Regular cardiac myocyte (primary cell): ENCODE measurements around the gene BLOC1S3. TPM values are rescaled to one million over a fixed set of nuclear protein-coding genes. Genes with fewer than 3 reads are reported as not detected.

Experiments
- total RNA-seq: library from RNA; depleted of rRNA; stranded (reverse); fragments of >200 nt; gene quantifications from 2 replicates; pipeline ENCODE4 v1.2.3, GENCODE V29; 2014

BLOC1S3 gene
- total RNA-seq = 3.8 and 4.5 TPM in 2 replicates

DNA sequence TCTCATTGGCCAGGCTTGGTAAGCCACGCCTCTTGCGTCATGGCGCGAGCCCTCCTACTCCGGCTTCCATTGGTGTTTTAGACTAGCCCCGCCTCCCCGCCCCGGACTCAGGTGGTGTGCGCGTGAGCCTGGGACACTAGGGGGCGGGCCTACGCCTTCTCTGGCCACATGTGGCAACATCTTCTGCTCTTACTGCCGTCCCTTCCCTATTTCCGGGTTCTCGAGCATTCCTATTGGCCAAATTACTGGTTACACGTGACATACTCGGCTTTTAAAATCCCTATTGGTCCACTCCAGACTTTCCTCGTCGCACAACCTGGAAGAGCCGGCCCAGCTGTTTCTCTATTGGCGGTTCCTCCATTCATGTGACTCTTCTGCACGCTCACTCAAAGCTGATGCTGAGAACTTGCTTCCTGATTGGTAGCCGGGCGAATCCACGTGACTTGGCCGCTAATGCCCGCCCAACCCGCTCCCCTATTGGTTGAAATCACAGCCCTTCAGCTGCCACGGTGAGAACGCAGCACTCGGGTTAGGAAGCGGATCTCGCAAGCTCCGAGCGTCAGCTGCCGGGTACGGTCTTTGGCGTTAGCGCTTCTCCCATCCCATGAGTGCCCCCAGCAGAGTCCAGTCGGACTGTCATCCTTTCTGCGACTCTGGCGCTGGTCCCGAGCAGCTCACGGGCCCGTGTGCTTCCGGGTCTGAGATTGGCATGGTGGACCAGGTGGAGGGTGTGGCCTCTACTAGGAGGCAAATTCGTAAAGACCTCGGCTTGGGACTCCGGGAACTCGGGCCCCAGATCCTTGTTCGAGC lies at the start of gene BLOC1S3:
Gene BLOC1S3, plus strand, starts transcription at position 523 of the 810 bp plus-strand sequence. CDS start 513 bp downstream, outside the sequence.

GRCh38 chr19:45160870-45161737 lies 17.5 kb upstream of the BLOC1S3 start, which contains the start of gene NKPD1:
TSS of gene NKPD1 (minus strand) at chr19:45160982. CDS start at chr19:45160150, 832 bp downstream.

GRCh38 chr19:45177817-45178261 lies 745 bp upstream of the BLOC1S3 start, which contains the start of gene TRAPPC6A:
TSS of gene TRAPPC6A (minus strand) at chr19:45178237. CDS start at chr19:45178218, 19 bp downstream.

Other genes starting within 250 kb of the BLOC1S3 start
- gene APOC4, start 236.5 kb upstream of the BLOC1S3 start, total RNA-seq = not detected in 2 replicates
- gene APOC2, start 232.7 kb upstream of the BLOC1S3 start, total RNA-seq = not detected in 2 replicates
- 37.4 and 40.3 TPM in 2 replicates for gene CLPTM1, start 223.4 kb upstream of the BLOC1S3 start, total RNA-seq
- gene RELB, start 177.3 kb upstream of the BLOC1S3 start, total RNA-seq = 5.0 and 11.0 TPM in 2 replicates
- 9.9 and 11.9 TPM in 2 replicates for gene CLASRP, start 139.7 kb upstream of the BLOC1S3 start, total RNA-seq
- gene ZNF296, start 102.3 kb upstream of the BLOC1S3 start, total RNA-seq = under 0.01 TPM in 1 of 2 replicates, not detected in the other
- 23.1 and 28.0 TPM in 2 replicates for gene GEMIN7, start 99.5 kb upstream of the BLOC1S3 start, total RNA-seq
- gene PPP1R37, start 85.6 kb upstream of the BLOC1S3 start, total RNA-seq = 29.7 and 49.9 TPM in 2 replicates
- gene NKPD1, start 17.8 kb upstream of the BLOC1S3 start, total RNA-seq = under 0.01 and 0.56 TPM in 2 replicates
- gene TRAPPC6A, start 547 bp upstream of the BLOC1S3 start, total RNA-seq = 5.0 and 10.4 TPM in 2 replicates
- 0.28 TPM in 1 of 2 replicates, not detected in the other for gene EXOC3L2, start 66.6 kb downstream of the BLOC1S3 start, total RNA-seq
- gene MARK4, start 72.5 kb downstream of the BLOC1S3 start, total RNA-seq = 8.8 and 9.6 TPM in 2 replicates
- under 0.01 TPM in 1 of 2 replicates, not detected in the other for gene CKM, start 144.1 kb downstream of the BLOC1S3 start, total RNA-seq
- under 0.01 and 0.19 TPM in 2 replicates for gene KLC3, start 162.0 kb downstream of the BLOC1S3 start, total RNA-seq
- 28.5 and 50.2 TPM in 2 replicates for gene ERCC2, start 191.8 kb downstream of the BLOC1S3 start, total RNA-seq
- 1.7 and 6.5 TPM in 2 replicates for gene PPP1R13L, start 226.3 kb downstream of the BLOC1S3 start, total RNA-seq
- 12.4 and 29.9 TPM in 2 replicates for gene POLR1G, start 227.9 kb downstream of the BLOC1S3 start, total RNA-seq
- gene ERCC1, start 245.1 kb downstream of the BLOC1S3 start, total RNA-seq = 78.6 and 164 TPM in 2 replicates